Panc1 (cell line): ENCODE measurements around the gene FASTKD1. TPM values are rescaled to one million over a fixed set of nuclear protein-coding genes. Genes with fewer than 3 reads are reported as not detected.

Experiments used
- ATAC-seq: fragments of 200-7000 bp; cut with Tn5 transposase; 2 replicates; pipeline ENCODE4 v1.9.1; 2020; ENCODE audit warnings: mild to moderate bottlenecking, moderate library complexity
- BruUV-seq: library from RNA; stranded (reverse); fragments of 400-500 nt; replicated peaks from 2 replicates; lab custom pipeline; 2021; lab: Mats Ljungman, UMichigan
- CTCF ChIA-PET: fragments of 300-600 bp; sonication (Branson Sonifier 250); formaldehyde crosslinking; loops from one replicate; lab custom pipeline; 2022; ENCODE audit warnings: antibody characterized with exemption; lab: Charles Lee
- POLR2A ChIA-PET: fragments of 300-600 bp; sonication (Branson Sonifier 250); formaldehyde crosslinking; loops from one replicate; lab custom pipeline; 2022; ENCODE audit warnings: antibody characterized with exemption; lab: Charles Lee
- DNase-seq: peaks from one replicate; pipeline ENCODE4 v3.0.0-alpha.2; 2010; ENCODE audit warnings: low read depth, low spot score
- H3K27ac ChIP-seq: 2 replicates; pipeline ENCODE4 v1.5.1; 2011; ENCODE audit warnings: mild to moderate bottlenecking, low read length, inconsistent platforms
- H3K27me3 ChIP-seq: fragments of 200-500 bp; sonication (Bioruptor generic); 2 replicates; pipeline ENCODE4 v1.6.0; 2014; ENCODE audit warnings: low read length, inconsistent platforms; ENCODE audit not compliant: control insufficient read depth, insufficient read depth
- H3K36me3 ChIP-seq: fragments of 200-500 bp; sonication (Bioruptor generic); 2 replicates; pipeline ENCODE4 v1.5.1; 2014; ENCODE audit warnings: inconsistent platforms, mild to moderate bottlenecking, low read length, moderate library complexity; ENCODE audit not compliant: control insufficient read depth, insufficient read depth
- H3K4me1 ChIP-seq: 2 replicates; pipeline ENCODE4 v1.5.1; 2011; ENCODE audit warnings: inconsistent platforms, mild to moderate bottlenecking, low read length, moderate library complexity; ENCODE audit not compliant: control insufficient read depth, insufficient read depth
- H3K4me3 ChIP-seq, 2 experiments: 2 replicates each; pipeline ENCODE4 v1.5.1; 2011 to 2012; ENCODE audit warnings: low read depth in 2 of 2, low read length in 2 of 2, mild to moderate bottlenecking in 2 of 2, inconsistent platforms in 1 of 2, moderate library complexity in 1 of 2
- H3K9me3 ChIP-seq: fragments of 200-500 bp; sonication (Bioruptor generic); 2 replicates; pipeline ENCODE4 v1.5.1; 2014; ENCODE audit warnings: low read depth, mild to moderate bottlenecking, inconsistent platforms, low read length, moderate library complexity; ENCODE audit not compliant: control insufficient read depth, insufficient read depth
- CTCF ChIP-seq: fragments of 450-650 bp; IDR thresholded peaks from 2 replicates; pipeline ENCODE4 v1.5.1; 2017; ENCODE audit warnings: mild to moderate bottlenecking
- POLR2AphosphoS5 ChIP-seq: IDR thresholded peaks from 2 replicates; pipeline ENCODE4 v1.6.1; 2012; ENCODE audit warnings: mild to moderate bottlenecking, low read depth, low read length, moderate library complexity
- REST ChIP-seq, 2 experiments: IDR thresholded peaks; 2 replicates each; pipeline ENCODE4 v1.6.1; 2011 to 2012; ENCODE audit warnings: low read depth in 2 of 2, control low read depth in 1 of 2, low read length in 1 of 2, mild to moderate bottlenecking in 1 of 2, moderate library complexity in 1 of 2; ENCODE audit not compliant: insufficient read depth in 1 of 2
- SIN3A ChIP-seq: IDR thresholded peaks from 2 replicates; pipeline ENCODE4 v1.6.1; 2012; ENCODE audit warnings: low read depth, mild to moderate bottlenecking, low read length, moderate library complexity, borderline replicate concordance; ENCODE audit not compliant: insufficient read depth
- TCF7L2 ChIP-seq: IDR thresholded peaks from 2 replicates; pipeline ENCODE4 v1.6.1; 2011; ENCODE audit warnings: mild to moderate bottlenecking, low read depth, low read length, inconsistent platforms
- in situ Hi-C: cut with HindIII; loops from 2 replicates; pipeline ENCODE4 v1.10.0; 2016; ENCODE audit warnings: low sequenced_read_pairs, low pct_unique_long_range_greater_than_20kb
- intact Hi-C: fragments of 100-400 bp; cut with micrococcal nuclease; formaldehyde crosslinking; loops from one replicate; pipeline ENCODE4 v1.10.0; 2022; ENCODE audit not compliant: unreplicated experiment
- total RNA-seq: library from RNA; stranded (reverse); gene quantifications from one replicate; pipeline ENCODE4 v1.2.1, GENCODE V29; 2021; ENCODE audit not compliant: unreplicated experiment

FASTKD1 gene
- total RNA-seq, 1 experiment from 2014 or later = 37.2 TPM

GRCh38 chr2:169561364-169561763, 12.3 kb downstream of the FASTKD1 start:
- no peak for ATAC-seq
- peaks cover 2% of the 10 kb centered on the region; the same call in 1 of the 2 replicates for H3K36me3 ChIP-seq
- BruUV-seq = no TSS peak
- POLR2A ChIA-PET = no interaction called here
- no peak overlapping the region for H3K4me3 ChIP-seq
- no peak overlapping the region for H3K27ac ChIP-seq
- TF ChIP-seq POLR2AphosphoS5 (no peak), TCF7L2 (no peak), REST (IDR thresholded peaks at IDR 0.05; ENCODE audit: insufficient read depth in 1 of 2, low read depth in 2 of 2, low read length in 1 of 2) (no peak), CTCF (no peak), SIN3A (no peak)
- CTCF ChIA-PET = no interaction called here
- in situ Hi-C loops = no loop called here
- no peaks in the 10 kb centered on the region for H3K9me3 ChIP-seq
- no peak for DNase-seq
- no peaks in the 10 kb centered on the region for H3K4me1 ChIP-seq
- intact Hi-C loops = no loop called here
- H3K27me3 ChIP-seq = no peaks in the 10 kb centered on the region

DNA sequence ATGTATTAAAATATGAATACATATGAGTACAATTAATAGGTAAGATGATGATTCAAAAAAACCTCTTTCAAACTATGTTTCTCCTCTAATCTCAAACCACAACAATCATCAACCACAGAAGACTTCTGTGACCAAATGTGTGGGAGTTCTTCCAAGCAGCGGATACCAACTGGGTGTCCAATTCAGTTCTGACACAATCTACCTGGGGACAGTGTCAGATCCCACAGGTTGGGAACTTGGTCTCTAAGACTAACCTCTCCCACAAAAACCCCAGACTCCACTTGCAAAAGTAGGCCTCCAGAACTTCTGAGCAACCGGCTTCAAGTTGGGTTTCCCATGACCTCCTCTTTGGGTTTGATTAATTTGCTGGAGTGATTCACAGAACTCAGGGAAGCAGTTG, 26.9 kb downstream of the FASTKD1 start:
- POLR2A ChIA-PET = no interaction called here
- H3K36me3 ChIP-seq = no peaks in the 10 kb centered on the region
- CTCF ChIA-PET = no interaction called here

More for the DNA sequence above, 26.9 kb downstream of the FASTKD1 start:
- no TSS peak for BruUV-seq
- in situ Hi-C loops (no loop called here), intact Hi-C loops (no loop called here)
- DNase-seq (no peak), ATAC-seq (no peak)
- no peaks in the 10 kb centered on the region for H3K27me3 ChIP-seq
- TF ChIP-seq TCF7L2 = no peak
- no peak for TF ChIP-seq POLR2AphosphoS5
- TF ChIP-seq REST (IDR thresholded peaks at IDR 0.05; ENCODE audit: insufficient read depth in 1 of 2, low read depth in 2 of 2, low read length in 1 of 2) = no peak
- no peak for TF ChIP-seq SIN3A
- TF ChIP-seq CTCF = no peak
- H3K4me3 ChIP-seq = no peak overlapping the region
- H3K9me3 ChIP-seq = no peaks in the 10 kb centered on the region
- H3K4me1 ChIP-seq = no peaks in the 10 kb centered on the region
- H3K27ac ChIP-seq = no peak overlapping the region
